Fibroblast of mammary gland (primary cell): Measurements from ENCODE around the gene PPP2R2C.

ENCODE experiments used
- DNase-seq: peaks from one replicate; pipeline ENCODE4 v3.0.0-alpha.2; 2010; ENCODE audit warnings: low read depth
- H3K4me3 ChIP-seq: 2 replicates; pipeline ENCODE4 v1.5.1; 2011; ENCODE audit warnings: low read depth, mild to moderate bottlenecking, low read length, moderate library complexity; ENCODE audit not compliant: control insufficient read depth
- CTCF ChIP-seq: conservative IDR thresholded peaks from 2 replicates; pipeline ENCODE4 v1.5.1; 2011; ENCODE audit warnings: low read depth, low read length, inconsistent platforms; ENCODE audit not compliant: control insufficient read depth, insufficient read depth

The PPP2R2C gene

GRCh38 chr4:6334203-6334887 is 138.1 kb downstream of the PPP2R2C start:
- no peak for DNase-seq
- TF ChIP-seq CTCF: no peak
- H3K4me3 ChIP-seq: no peak overlapping the region

- no peak overlapping the region for H3K4me3 ChIP-seq
- peak; percentile 70 for TF ChIP-seq CTCF
- DNase-seq: peak; percentile 38
These were observed 138.9 kb downstream of the PPP2R2C start for GRCh38 chr4:6333301-6334202.

- TF ChIP-seq CTCF: no peak
- DNase-seq: no peak
- no peak overlapping the region for H3K4me3 ChIP-seq
These were observed 139.8 kb downstream of the PPP2R2C start for GRCh38 chr4:6332669-6333050.

- peak; percentile 38 for DNase-seq
- no peak overlapping the region for H3K4me3 ChIP-seq
- peak; percentile 87 for TF ChIP-seq CTCF
These were observed 140.3 kb downstream of the PPP2R2C start for GRCh38 chr4:6332042-6332668.

GRCh38 chr4:6331468-6331867 is 140.9 kb downstream of the PPP2R2C start:
- no peak for TF ChIP-seq CTCF
- DNase-seq: no peak
- H3K4me3 ChIP-seq: no peak overlapping the region

GRCh38 chr4:6331018-6331417 is 141.4 kb downstream of the PPP2R2C start:
- peak; percentile 66 for TF ChIP-seq CTCF
- H3K4me3 ChIP-seq: no peak overlapping the region
- peak; percentile 34 for DNase-seq
